Globus pallidus (tissue), 1 donor: ENCODE data around the gene IFI27L2.

Experiments
- DNase-seq: peaks from one replicate; pipeline ENCODE4 v3.0.0-alpha.2; 2015; ENCODE audit warnings: low spot score

The IFI27L2 gene

DNA sequence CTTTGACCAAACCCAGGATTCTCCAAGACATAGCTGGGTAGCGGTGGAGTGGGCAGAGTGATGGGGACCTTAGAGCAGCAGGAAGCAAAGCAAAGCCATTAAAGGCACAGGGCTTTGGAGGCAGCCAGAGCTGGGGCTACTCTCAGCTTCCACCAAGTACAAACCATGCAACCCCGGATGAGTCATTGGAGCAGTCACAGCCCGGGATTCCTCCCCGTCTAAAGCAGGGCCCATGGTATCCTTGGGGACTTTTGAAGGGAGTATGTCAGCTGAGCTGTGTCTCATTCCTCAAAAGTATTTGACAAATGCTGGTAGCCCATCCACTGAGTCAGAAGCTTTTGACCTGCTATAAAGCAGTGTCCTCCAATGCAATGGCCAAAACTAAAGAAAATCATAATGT is 28.6 kb downstream of the IFI27L2 start:
- no peak for DNase-seq

DNA sequence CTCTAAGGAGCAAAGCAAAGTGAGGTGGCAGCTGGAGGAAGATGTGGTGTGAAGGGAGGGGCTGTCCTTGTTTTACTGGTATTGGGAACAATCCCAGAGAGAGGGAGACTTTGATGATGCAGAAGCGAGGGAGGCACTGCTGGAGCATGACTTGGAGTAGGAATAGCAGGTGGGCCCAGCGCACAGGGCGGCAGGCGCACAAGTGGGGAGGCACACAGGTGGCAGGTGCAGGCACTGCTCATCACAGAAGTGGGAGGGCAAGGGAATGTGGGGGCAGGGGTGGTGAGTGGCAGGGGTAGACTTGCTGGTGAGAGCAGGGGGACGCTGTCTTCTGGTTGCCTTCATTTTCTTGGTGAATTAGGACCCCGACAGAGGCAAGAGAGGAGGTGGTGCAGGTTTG is 30.4 kb downstream of the IFI27L2 start:
- DNase-seq, result no peak

DNA sequence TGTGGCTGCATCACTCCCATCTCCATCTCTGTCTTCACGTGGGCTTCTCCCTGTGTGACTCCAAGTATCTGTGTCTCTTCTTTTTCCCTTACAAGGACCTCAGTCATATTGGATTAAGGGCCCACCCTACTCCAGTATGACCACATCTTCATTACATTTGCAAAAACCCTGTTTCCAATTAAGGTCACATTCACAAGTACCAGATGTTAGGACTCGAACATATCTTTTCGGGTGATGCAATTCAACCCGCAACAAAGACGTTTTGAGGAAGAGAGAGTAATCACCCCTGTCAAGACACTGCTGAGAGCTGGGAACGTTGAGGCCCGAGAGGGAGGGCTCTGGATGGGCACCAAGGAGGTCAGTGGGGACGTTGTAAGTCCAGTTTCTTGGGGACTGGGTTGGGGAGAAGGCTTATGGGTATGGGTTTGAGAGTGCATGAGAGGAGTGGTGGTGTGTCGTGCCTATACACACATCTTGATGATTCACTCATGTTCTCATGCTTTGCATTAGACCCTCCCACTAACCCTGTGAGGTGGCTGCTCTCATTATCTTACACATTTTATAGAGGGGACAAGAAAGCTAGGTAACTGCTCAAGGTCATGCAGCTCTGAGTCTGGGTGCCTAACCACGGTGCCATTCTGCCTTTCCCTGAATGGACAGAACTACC is 30.9 kb downstream of the IFI27L2 start:
- DNase-seq, result no peak

- DNase-seq, result no peak
These were observed 32.3 kb downstream of the IFI27L2 start for GRCh38 chr14:94097091-94097490.

- DNase-seq, result no peak
These were observed 36.0 kb downstream of the IFI27L2 start for GRCh38 chr14:94093418-94093817.

DNA sequence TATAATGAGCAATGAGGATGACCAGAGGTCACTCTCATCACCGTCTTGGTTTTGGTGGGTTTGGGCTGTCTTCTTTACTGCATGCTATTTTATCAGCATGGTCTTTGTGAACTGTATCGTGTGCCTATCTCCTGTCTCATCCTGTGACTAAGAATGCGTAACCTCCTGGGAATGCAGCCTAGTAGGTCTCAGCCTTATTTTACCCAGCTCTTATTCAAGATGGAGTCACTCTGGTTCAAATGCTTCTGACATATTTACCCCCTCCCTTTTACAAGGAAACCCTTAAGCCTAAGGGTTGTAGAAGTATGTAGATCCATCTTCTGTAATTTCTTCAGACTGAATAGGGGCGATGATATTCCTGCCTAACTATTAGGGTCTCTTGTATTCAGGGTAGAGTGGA is 39.9 kb downstream of the IFI27L2 start:
- no peak for DNase-seq

DNA sequence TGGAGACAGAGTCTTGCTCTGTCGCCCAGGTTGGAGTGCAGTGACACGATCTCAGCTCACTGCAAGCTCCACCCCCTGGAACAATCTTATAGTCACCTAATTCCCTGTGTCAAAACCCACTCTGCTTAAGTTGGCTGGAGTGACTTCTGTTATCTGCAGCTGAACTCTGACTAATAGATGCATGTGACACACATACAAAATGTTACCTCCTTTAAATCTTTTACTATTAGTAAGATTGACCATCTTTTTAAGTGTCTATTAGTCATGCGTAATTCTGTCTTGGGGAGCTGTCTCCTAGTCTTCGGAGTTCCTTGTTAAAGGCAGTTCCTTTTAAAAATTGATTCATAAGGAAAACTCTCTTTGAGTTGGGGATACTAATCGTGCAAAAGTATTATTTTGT is 40.9 kb downstream of the IFI27L2 start:
- DNase-seq, result no peak

- no peak for DNase-seq
These were observed 41.5 kb downstream of the IFI27L2 start for GRCh38 chr14:94087891-94088290.

- DNase-seq, result no peak
These were observed 48.0 kb downstream of the IFI27L2 start for GRCh38 chr14:94081386-94081820.

DNA sequence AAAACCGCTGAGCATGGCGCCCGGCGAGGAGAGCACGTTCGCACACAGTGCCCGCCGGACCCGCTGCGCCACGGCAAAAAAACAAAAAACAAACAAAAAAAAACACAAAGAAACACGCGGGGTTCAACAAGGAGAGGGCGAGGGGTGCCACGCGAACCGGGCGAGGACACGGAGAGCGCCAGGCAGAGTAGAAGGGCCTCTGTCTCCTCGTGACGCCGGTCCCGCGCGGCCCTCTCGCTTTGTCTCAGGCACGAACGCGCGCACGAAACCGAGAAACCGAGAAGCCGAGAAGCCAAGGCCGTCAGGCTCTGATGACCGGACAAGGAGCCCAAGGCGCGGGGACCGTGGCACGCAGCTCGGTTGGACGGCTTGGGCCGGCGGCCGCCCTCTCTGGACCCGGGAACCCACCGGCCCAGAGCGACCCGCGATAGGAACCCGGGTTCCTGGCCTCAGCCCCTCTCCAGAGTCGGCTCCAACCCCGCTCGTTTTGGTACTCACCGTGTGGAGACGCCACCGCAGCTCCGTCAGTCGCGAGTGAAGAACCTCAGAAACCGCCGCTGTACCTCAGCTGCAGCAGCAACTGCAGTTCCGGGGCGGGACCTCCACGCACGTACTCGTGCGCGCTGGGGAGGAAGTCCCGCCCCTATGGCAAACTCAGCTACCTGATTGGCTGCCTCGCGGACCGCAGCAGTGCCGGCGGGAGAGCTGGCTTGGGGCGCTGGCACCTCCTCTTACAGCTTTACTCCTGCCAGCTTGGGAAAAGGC is 48.6 kb downstream of the IFI27L2 start, which contains the start of the genes DDX24 and IFI27L1:
TSS of gene DDX24 (minus strand) at position 582 of the 765 bp plus-strand sequence. CDS start 1,460 bp downstream, outside the sequence.
TSS of gene IFI27L1 (plus strand) at position 690 of the 765 bp plus-strand sequence. CDS start 15,628 bp downstream, outside the sequence.
- DNase-seq, result peak; percentile 94

DNA sequence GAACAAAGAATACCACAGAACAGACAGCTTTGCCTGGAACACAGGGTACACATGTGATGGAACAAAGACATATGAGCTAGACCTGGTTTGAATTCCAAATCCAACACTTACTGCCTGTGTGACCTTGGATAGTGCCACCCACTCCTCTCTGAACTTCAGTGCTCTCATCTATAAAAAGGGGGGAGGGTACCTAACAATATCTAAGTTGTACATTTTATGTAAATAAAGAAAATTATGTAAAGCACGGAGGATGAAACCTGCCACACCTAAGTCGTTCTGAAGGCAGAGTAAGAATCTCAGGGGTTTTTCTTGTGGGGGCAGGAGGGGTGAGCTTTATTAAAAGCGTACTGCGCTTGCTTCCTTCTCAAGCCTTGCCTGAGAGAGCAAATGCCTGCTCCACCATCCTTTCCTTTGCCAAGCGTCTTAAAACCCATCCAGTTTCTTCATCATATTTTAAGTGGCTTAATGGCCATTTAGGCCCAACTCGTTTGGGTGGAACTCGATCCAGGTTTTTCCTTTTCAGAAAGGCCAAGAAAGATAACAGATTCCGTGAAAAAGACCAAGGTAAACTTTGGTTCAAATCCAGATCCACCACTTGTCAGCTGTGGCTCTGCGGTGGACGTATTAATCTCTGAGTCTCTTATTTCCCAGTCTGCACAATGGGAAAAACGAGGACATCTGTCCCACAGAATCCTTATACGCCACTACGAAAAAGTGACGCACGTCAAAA is 49.3 kb downstream of the IFI27L2 start:
- DNase-seq, result peak; percentile 16

DNA sequence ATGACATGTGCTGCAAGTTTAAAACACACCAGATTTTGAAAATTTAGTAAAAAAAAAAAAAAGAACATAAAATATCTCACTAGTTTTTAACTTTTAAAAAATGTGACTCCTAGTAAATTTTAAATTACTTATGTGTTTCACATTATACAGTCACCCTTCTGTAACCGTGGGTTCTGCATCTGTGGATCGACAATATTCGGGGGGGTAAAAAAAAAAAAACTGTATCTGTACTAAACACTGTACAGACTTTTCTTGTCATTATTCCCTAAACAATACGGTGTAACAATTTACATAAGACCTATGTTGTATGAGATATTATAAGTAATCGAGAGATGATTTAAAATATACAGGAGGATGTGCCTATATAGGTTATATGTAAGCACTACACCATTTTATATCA is 51.6 kb downstream of the IFI27L2 start:
- DNase-seq, result no peak
